MM.1S (cell line): ENCODE results near the gene PRSS33.

ENCODE experiments used
- DNase-seq: peaks from one replicate; pipeline ENCODE4 v3.0.0-alpha.2; 2015
- H2AFZ ChIP-seq: fragments of 300-600 bp; sonication (generic); 2 replicates; pipeline ENCODE4 v1.6.0; 2016; ENCODE audit warnings: antibody characterized with exemption, low read length
- H3F3A ChIP-seq: fragments of 300-600 bp; sonication (generic); 2 replicates; pipeline ENCODE4 v1.6.1; 2016; ENCODE audit warnings: mild to moderate bottlenecking, antibody characterized with exemption, low read length, moderate library complexity, mixed read lengths; ENCODE audit not compliant: insufficient read depth
- H3K27ac ChIP-seq: fragments of 300-600 bp; sonication (generic); 2 replicates; pipeline ENCODE4 v1.5.1; 2016; ENCODE audit warnings: mild to moderate bottlenecking, low read length
- H3K27me3 ChIP-seq: fragments of 300-600 bp; sonication (generic); replicated peaks from 2 replicates; pipeline ENCODE4 v1.6.0; 2016; ENCODE audit warnings: low read length; ENCODE audit not compliant: insufficient read depth
- H3K36me3 ChIP-seq: fragments of 300-600 bp; sonication (generic); replicated peaks from 2 replicates; pipeline ENCODE4 v1.6.1; 2016; ENCODE audit warnings: mild to moderate bottlenecking, low read length, mixed read lengths; ENCODE audit not compliant: insufficient read depth
- H3K4me1 ChIP-seq: fragments of 300-600 bp; sonication (generic); 2 replicates; pipeline ENCODE4 v1.6.1; 2016; ENCODE audit warnings: low read length, mixed read lengths
- H3K4me2 ChIP-seq: fragments of 300-600 bp; sonication (generic); 2 replicates; pipeline ENCODE4 v1.6.0; 2016; ENCODE audit warnings: low read depth, low read length
- H3K4me3 ChIP-seq: fragments of 300-600 bp; sonication (generic); 2 replicates; pipeline ENCODE4 v1.5.1; 2016; ENCODE audit warnings: low read length, mixed read lengths
- H3K79me2 ChIP-seq: fragments of 300-600 bp; sonication (generic); 2 replicates; pipeline ENCODE4 v1.6.1; 2016; ENCODE audit warnings: mixed run types, low read length, mixed read lengths
- H3K9ac ChIP-seq: fragments of 300-600 bp; sonication (generic); 2 replicates; pipeline ENCODE4 v1.6.1; 2016; ENCODE audit warnings: low read length, mixed read lengths
- H3K9me2 ChIP-seq: fragments of 300-600 bp; sonication (generic); replicated peaks from 2 replicates; pipeline ENCODE4 v1.6.1; 2016; ENCODE audit warnings: mild to moderate bottlenecking, low read length, mixed read lengths; ENCODE audit not compliant: insufficient read depth
- H3K9me3 ChIP-seq: fragments of 300-600 bp; sonication (generic); replicated peaks from 2 replicates; pipeline ENCODE4 v1.6.1; 2016; ENCODE audit warnings: mild to moderate bottlenecking, low read length, mixed read lengths; ENCODE audit not compliant: insufficient read depth
- H4K20me1 ChIP-seq: fragments of 300-600 bp; sonication (generic); 2 replicates; pipeline ENCODE4 v1.6.1; 2016; ENCODE audit warnings: mild to moderate bottlenecking, low read length, moderate library complexity, mixed read lengths; ENCODE audit not compliant: insufficient read depth
- EZH2 ChIP-seq: fragments of 300-600 bp; sonication (generic); optimal IDR thresholded peaks from 2 replicates; pipeline ENCODE3; 2017; ENCODE audit warnings: low read depth, mild to moderate bottlenecking, antibody characterized with exemption, low read length, mixed read lengths
- EZH2phosphoT487 ChIP-seq: fragments of 300-600 bp; sonication (generic); IDR thresholded peaks from 2 replicates; pipeline ENCODE4 v1.6.1; 2018; ENCODE audit warnings: antibody characterized with exemption, low read length
- TF ChIP-seq, protein P1 (sequence below): fragments of 300-600 bp; sonication (generic); IDR thresholded peaks from 2 replicates; pipeline ENCODE4 v1.5.1; 2016; ENCODE audit warnings: antibody characterized with exemption, low read length, mixed read lengths

Gene PRSS33

GRCh38 chr16:2814551-2815298, 27.4 kb upstream of the PRSS33 start:
- H3K36me3 ChIP-seq: no peaks in the 10 kb centered on the region
- no peaks in the 10 kb centered on the region for H3K4me1 ChIP-seq
- no peaks in the 10 kb centered on the region for H3F3A ChIP-seq
- H3K79me2 ChIP-seq: no peaks in the 10 kb centered on the region
- no peak for DNase-seq
- TF ChIP-seq EZH2phosphoT487 (no peak), EZH2 (no peak)
- TF ChIP-seq, protein P1, sequence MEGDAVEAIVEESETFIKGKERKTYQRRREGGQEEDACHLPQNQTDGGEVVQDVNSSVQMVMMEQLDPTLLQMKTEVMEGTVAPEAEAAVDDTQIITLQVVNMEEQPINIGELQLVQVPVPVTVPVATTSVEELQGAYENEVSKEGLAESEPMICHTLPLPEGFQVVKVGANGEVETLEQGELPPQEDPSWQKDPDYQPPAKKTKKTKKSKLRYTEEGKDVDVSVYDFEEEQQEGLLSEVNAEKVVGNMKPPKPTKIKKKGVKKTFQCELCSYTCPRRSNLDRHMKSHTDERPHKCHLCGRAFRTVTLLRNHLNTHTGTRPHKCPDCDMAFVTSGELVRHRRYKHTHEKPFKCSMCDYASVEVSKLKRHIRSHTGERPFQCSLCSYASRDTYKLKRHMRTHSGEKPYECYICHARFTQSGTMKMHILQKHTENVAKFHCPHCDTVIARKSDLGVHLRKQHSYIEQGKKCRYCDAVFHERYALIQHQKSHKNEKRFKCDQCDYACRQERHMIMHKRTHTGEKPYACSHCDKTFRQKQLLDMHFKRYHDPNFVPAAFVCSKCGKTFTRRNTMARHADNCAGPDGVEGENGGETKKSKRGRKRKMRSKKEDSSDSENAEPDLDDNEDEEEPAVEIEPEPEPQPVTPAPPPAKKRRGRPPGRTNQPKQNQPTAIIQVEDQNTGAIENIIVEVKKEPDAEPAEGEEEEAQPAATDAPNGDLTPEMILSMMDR: no peak
- no peak overlapping the region for H3K4me2 ChIP-seq
- no peak overlapping the region for H3K27ac ChIP-seq
- H3K9me3 ChIP-seq: no peaks in the 10 kb centered on the region
- no peak overlapping the region for H3K9ac ChIP-seq
- H3K4me3 ChIP-seq: no peak overlapping the region
- no peaks in the 10 kb centered on the region for H3K9me2 ChIP-seq
- H3K27me3 ChIP-seq: peaks cover 90% of the 10 kb centered on the region
- no peaks in the 10 kb centered on the region for H4K20me1 ChIP-seq
- H2AFZ ChIP-seq: no peak overlapping the region

DNA sequence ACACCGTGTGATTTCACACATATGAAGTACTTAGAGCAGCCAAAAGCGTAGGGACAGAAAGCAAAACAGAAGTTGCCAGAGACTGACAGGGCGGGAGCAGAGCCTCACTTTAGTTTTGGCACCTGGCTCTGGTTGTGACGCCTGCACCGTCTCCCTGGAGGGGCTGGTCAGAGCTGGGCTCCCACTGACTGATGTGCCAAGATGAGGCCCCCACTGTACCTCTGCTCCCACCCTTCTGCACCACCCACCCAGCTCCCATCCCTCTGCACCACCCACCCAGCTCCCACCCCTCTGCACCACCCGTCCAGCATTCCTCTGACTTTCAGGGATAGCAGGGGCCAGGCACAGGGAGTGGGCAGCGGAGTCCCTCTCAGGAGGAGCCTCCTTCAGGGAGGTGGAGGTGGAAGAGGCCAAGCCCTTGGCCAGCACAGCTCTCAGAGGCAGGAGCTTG, 26.4 kb upstream of the PRSS33 start:
- Histone ChIP-seq H3K4me2 (no peak overlapping the region), H3K27me3 (peaks cover 90% of the 10 kb centered on the region), H3K9ac (no peak overlapping the region), H3F3A (no peaks in the 10 kb centered on the region), H2AFZ (no peak overlapping the region), H3K9me3 (no peaks in the 10 kb centered on the region), H3K4me1 (no peaks in the 10 kb centered on the region), H4K20me1 (no peaks in the 10 kb centered on the region), H3K36me3 (no peaks in the 10 kb centered on the region), H3K79me2 (no peaks in the 10 kb centered on the region), H3K9me2 (no peaks in the 10 kb centered on the region), H3K4me3 (no peak overlapping the region), H3K27ac (no peak overlapping the region)
- DNase-seq: no peak
- TF ChIP-seq EZH2phosphoT487 (no peak), EZH2 (no peak)
- TF ChIP-seq, protein P1: no peak

- no peak for DNase-seq
- Histone ChIP-seq H3K36me3 (no peaks in the 10 kb centered on the region), H3K27ac (no peak overlapping the region), H3K9ac (no peak overlapping the region), H3K4me3 (no peak overlapping the region), H4K20me1 (no peaks in the 10 kb centered on the region), H3K27me3 (peaks cover 93% of the 10 kb centered on the region), H3F3A (no peaks in the 10 kb centered on the region), H3K4me1 (no peaks in the 10 kb centered on the region), H3K9me3 (no peaks in the 10 kb centered on the region), H2AFZ (no peak overlapping the region), H3K4me2 (no peak overlapping the region), H3K9me2 (no peaks in the 10 kb centered on the region), H3K79me2 (no peaks in the 10 kb centered on the region)
- TF ChIP-seq, protein P1: no peak
- TF ChIP-seq EZH2: no peak
- TF ChIP-seq EZH2phosphoT487: no peak
These were observed 24.5 kb upstream of the PRSS33 start for GRCh38 chr16:2811703-2812471.
